Upper lobe of left lung (tissue), 4 donors: Measurements from ENCODE around the gene RBM45.

Experiments used
- POLR2A ChIP-seq, 4 donors: fragments of 450-650 bp; IDR thresholded peaks; one replicate each; pipeline ENCODE4 v1.5.1; 2016 to 2017; ENCODE audit warnings: antibody characterized with exemption in 4 of 4, mild to moderate bottlenecking in 2 of 4
- TF ChIP-seq, protein P1 (sequence below), 6 experiments: fragments of 450-650 bp in 4 of 6; fragments of 200-600 bp in 2 of 6; sonication (generic) in 2 of 6; IDR thresholded peaks; one replicate each; pipeline ENCODE4 v1.5.1; 2016 to 2019; ENCODE audit warnings: antibody characterized with exemption in 6 of 6

DNA sequence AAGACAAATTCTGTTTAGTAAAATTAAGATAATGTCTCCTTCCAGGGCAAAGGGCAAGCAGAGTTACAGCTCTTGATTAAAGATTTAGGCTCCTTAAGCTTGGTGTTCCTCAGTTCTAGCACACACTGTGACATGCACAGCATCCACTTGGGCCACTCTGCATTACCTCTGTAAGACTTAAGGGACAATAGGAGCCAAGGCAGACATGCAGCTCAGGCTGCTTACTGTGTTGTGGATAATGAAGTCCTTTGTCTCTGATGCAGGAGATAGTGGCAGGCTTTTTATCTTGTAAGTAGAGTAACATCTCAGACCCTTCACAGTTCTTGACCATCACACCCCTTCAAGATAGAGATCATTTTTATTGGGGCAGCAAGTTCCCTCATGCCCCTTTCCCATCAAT, 31.2 kb downstream of the RBM45 start:
- TF ChIP-seq, protein P1, sequence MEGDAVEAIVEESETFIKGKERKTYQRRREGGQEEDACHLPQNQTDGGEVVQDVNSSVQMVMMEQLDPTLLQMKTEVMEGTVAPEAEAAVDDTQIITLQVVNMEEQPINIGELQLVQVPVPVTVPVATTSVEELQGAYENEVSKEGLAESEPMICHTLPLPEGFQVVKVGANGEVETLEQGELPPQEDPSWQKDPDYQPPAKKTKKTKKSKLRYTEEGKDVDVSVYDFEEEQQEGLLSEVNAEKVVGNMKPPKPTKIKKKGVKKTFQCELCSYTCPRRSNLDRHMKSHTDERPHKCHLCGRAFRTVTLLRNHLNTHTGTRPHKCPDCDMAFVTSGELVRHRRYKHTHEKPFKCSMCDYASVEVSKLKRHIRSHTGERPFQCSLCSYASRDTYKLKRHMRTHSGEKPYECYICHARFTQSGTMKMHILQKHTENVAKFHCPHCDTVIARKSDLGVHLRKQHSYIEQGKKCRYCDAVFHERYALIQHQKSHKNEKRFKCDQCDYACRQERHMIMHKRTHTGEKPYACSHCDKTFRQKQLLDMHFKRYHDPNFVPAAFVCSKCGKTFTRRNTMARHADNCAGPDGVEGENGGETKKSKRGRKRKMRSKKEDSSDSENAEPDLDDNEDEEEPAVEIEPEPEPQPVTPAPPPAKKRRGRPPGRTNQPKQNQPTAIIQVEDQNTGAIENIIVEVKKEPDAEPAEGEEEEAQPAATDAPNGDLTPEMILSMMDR (IDR thresholded peaks at IDR 0.05): no peak
- TF ChIP-seq POLR2A (IDR thresholded peaks at IDR 0.05): no peak
